Fibroblast of lung (primary cell): ENCODE data around the gene TJP3. TPM values are rescaled to one million over a fixed set of nuclear protein-coding genes. Genes with fewer than 3 reads are reported as not detected.

Experiments
- DNase-seq, 2 donors: peaks; one replicate each; pipeline versions ENCODE4 v3.0.0 to v3.0.0-alpha.2; 2010; ENCODE audit warnings: low read depth in 2 of 2
- H2AFZ ChIP-seq: 2 replicates; pipeline ENCODE4 v1.5.1; 2012; ENCODE audit warnings: low read length, control low read depth, inconsistent platforms
- H3K27ac ChIP-seq: 2 replicates; pipeline ENCODE4 v1.5.1; 2011; ENCODE audit warnings: low read length, control low read depth; ENCODE audit not compliant: insufficient read depth
- H3K27me3 ChIP-seq: 2 replicates; pipeline ENCODE4 v1.5.1; 2011; ENCODE audit warnings: mild to moderate bottlenecking, low read length; ENCODE audit not compliant: control insufficient read depth, insufficient read depth
- H3K36me3 ChIP-seq: 2 replicates; pipeline ENCODE4 v1.5.1; 2011; ENCODE audit warnings: low read length; ENCODE audit not compliant: control insufficient read depth, insufficient read depth
- H3K4me1 ChIP-seq: 2 replicates; pipeline ENCODE4 v1.5.1; 2011; ENCODE audit warnings: low read length; ENCODE audit not compliant: control insufficient read depth, insufficient read depth; ENCODE audit errors: extremely low read depth
- H3K4me2 ChIP-seq: 2 replicates; pipeline ENCODE4 v1.5.1; 2011; ENCODE audit warnings: low read length, control low read depth; ENCODE audit not compliant: insufficient read depth; ENCODE audit errors: extremely low read depth
- H3K4me3 ChIP-seq, 4 experiments: fragments of 200-600 bp in 1 of 4; sonication (generic) in 1 of 4; replicated peaks in 1 of 4; 2 replicates each; pipeline ENCODE4 v1.5.1; 2011 to 2016; ENCODE audit warnings: low read length in 4 of 4, low read depth in 3 of 4, mild to moderate bottlenecking in 3 of 4, control low read depth in 2 of 4, inconsistent platforms in 1 of 4, mixed read lengths in 1 of 4; ENCODE audit not compliant: insufficient read depth in 1 of 4; ENCODE audit errors: control extremely low read depth in 1 of 4
- H3K79me2 ChIP-seq: 2 replicates; pipeline ENCODE4 v1.5.1; 2012; ENCODE audit warnings: mild to moderate bottlenecking, low read length, inconsistent platforms; ENCODE audit not compliant: control insufficient read depth, insufficient read depth
- H3K9ac ChIP-seq: 2 replicates; pipeline ENCODE4 v1.5.1; 2011; ENCODE audit warnings: mild to moderate bottlenecking, low read length, control low read depth; ENCODE audit not compliant: insufficient read depth
- H3K9me3 ChIP-seq: 2 replicates; pipeline ENCODE4 v1.5.1; 2012; ENCODE audit warnings: low read depth, low read length; ENCODE audit not compliant: control insufficient read depth, insufficient read depth
- H4K20me1 ChIP-seq: 2 replicates; pipeline ENCODE4 v1.5.1; 2011; ENCODE audit warnings: low read length; ENCODE audit not compliant: control insufficient read depth, insufficient read depth; ENCODE audit errors: extremely low read depth
- CTCF ChIP-seq, 2 donors: IDR thresholded peaks in 1 of 2; conservative IDR thresholded peaks in 1 of 2; 1 replicate in 1 of 2; 2 replicates in 1 of 2; pipeline ENCODE4 v1.5.1; 2011 to 2012; ENCODE audit warnings: low read length in 2 of 2, control low read depth in 1 of 2, inconsistent platforms in 1 of 2, low read depth in 1 of 2, mild to moderate bottlenecking in 1 of 2
- EZH2 ChIP-seq: IDR thresholded peaks from 2 replicates; pipeline ENCODE4 v1.5.1; 2012; ENCODE audit warnings: low read length, control low read depth, mild to moderate bottlenecking; ENCODE audit errors: missing control alignments
- polyA plus RNA-seq, 2 donors: library from polyadenylated mRNA; depleted of rRNA in 1 of 2; stranded (reverse) in 1 of 2; unstranded in 1 of 2; fragments of >200 nt; gene quantifications; 2 replicates each; pipeline ENCODE4 v1.2.1, GENCODE V29; 2011 to 2012; ENCODE audit warnings: missing spikeins in 1 of 2
- total RNA-seq: library from RNA; depleted of rRNA; stranded (reverse); fragments of >200 nt; gene quantifications from 2 replicates; pipeline ENCODE4 v1.2.1, GENCODE V29; 2014

Gene TJP3
- total and polyA plus RNA-seq, 2 donors (not counting 1 experiment from before 2014, with no cell fraction given), result not detected

DNA sequence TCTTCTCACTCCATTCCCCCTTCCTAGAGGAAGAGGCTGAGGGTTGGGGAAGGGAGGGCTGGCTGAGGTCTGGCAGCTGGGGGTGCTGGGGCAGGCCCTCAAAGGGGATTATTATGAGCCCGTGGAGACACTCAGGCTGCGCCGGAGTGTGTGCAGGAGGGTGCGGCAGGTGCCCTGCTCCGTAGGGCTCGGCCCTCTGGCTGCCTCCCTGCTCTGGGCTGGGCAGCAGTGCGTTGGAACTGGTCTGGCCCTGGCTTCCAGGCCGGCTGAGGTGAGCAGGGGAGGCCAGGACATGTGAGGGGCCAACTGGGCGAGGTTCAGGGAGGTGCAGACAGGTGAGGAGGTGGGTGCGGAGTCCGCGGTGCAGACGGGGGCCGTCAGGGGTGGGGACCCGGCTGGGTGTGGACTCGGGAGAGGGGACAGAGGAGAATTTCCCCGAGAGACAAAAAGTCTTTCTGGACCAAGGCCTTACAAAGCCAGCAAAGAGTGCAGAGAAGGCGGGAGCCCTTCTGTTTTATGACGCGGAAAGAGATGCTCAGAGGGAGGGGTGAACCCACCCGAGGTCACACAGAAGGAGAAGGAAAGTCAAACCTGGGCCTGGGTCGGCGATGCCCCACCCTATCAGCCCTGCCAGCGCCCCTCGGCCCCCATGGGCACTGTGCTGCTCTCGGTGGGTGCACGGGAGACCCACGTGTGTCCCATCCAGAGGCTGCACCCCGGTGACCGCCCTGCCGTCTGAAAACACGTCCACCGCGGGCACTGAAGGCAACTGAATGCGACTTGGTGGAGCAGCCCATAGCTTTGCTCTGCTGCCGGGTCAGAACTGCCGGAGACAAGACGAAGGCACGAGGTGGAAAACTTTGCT is 38.9 kb upstream of the TJP3 start:
- DNase-seq, result no peak
- no peaks in the 10 kb centered on the region for H3K79me2 ChIP-seq
- TF ChIP-seq EZH2 (no peak), CTCF (conservative IDR thresholded peaks at IDR 0.05 in 1 of 2, IDR thresholded peaks at IDR 0.05 in 1 of 2; ENCODE audit: low read depth in 1 of 2, low read length in 2 of 2) (no peak)
- no peak overlapping the region for H3K4me2 ChIP-seq
- H3K9ac ChIP-seq, result no peak overlapping the region
- peaks cover 23% of the 10 kb centered on the region for H3K4me1 ChIP-seq
- H3K4me3 ChIP-seq, result no peak overlapping the region
- no peak overlapping the region for H3K27ac ChIP-seq
- no peaks in the 10 kb centered on the region for H3K27me3 ChIP-seq
- no peaks in the 10 kb centered on the region for H3K9me3 ChIP-seq
- H4K20me1 ChIP-seq, result no peaks in the 10 kb centered on the region
- H2AFZ ChIP-seq, result no peak overlapping the region
- H3K36me3 ChIP-seq, result peaks cover 7% of the 10 kb centered on the region

DNA sequence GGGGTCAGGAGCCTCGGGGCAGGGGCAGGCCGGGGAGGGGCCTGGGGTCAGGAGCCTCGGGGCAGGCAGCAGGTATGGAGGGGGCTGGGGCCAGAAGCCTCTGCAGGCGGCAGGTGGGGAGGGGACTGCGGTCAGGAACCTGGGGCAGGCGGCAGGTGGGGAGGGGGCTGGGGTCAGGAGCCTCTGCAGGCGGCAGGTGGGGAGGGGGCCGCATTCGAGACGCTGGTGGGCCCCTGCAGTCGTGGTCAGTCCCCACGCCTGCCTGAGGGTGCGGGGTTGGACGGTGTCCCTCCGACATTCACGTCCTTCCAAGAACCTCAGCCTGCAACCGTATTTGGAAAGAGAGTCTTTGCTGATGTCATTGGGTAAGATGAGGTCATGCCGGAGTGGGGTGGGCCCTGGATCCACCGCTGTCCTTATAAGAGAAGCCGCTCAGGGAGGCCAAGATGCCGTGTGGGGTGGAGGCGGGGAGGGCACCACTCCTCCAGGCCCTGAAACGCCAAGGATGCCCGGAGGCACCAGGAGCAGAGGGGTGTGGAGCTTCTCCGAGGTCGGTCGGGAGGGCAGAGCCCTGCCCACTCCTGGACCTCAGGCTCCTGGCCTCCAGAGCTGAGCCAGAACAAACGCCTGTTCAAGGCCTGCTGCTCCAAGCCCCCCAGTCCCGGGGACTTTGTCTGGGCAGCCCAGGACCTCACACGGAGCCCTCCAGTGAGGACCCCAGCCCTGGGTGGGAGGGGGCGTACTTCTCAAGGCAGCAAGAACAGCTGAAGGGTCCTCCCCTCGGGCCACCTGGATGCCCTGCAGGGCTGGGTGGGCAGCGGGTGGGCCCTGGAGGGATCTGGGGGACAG is 38.0 kb upstream of the TJP3 start:
- H3K4me3 ChIP-seq, result peak overlapping the region in 1 of 4 experiments; percentile 49
- peak overlapping the region; percentile 78 for H3K4me2 ChIP-seq
- DNase-seq, result peak; percentile 90 to 96
- H3K36me3 ChIP-seq, result peaks cover 6% of the 10 kb centered on the region
- TF ChIP-seq EZH2 (no peak), CTCF (conservative IDR thresholded peaks at IDR 0.05 in 1 of 2, IDR thresholded peaks at IDR 0.05 in 1 of 2; ENCODE audit: low read depth in 1 of 2, low read length in 2 of 2) (no peak)
- H3K4me1 ChIP-seq, result peaks cover 23% of the 10 kb centered on the region
- peak overlapping the region; percentile 66 for H3K9ac ChIP-seq
- H4K20me1 ChIP-seq, result no peaks in the 10 kb centered on the region
- H3K9me3 ChIP-seq, result no peaks in the 10 kb centered on the region
- peaks cover under 1% of the 10 kb centered on the region for H3K79me2 ChIP-seq
- H3K27me3 ChIP-seq, result no peaks in the 10 kb centered on the region
- H2AFZ ChIP-seq, result no peak overlapping the region
- H3K27ac ChIP-seq, result peak overlapping the region; percentile 95
